ENCODE results near the gene ENKD1.

The ENKD1 gene

GRCh38 chr16:67660564-67661028 lies 6.0 kb downstream of the ENKD1 start, which contains the start of gene PARD6A:
Gene PARD6A (plus strand): TSS chr16:67660960. CDS start chr16:67661039, 79 bp downstream.
- peak within 1 kb of the TSS; percentile 83 to 87 for H3K4me3 ChIP-seq (replicated peaks in 1 of 2; ENCODE audit: low read depth in 2 of 2, low read length in 2 of 2)
- DNase-seq (ENCODE audit: low read depth in 2 of 2) = peak; percentile 97 to 98
- TF ChIP-seq, protein P1, sequence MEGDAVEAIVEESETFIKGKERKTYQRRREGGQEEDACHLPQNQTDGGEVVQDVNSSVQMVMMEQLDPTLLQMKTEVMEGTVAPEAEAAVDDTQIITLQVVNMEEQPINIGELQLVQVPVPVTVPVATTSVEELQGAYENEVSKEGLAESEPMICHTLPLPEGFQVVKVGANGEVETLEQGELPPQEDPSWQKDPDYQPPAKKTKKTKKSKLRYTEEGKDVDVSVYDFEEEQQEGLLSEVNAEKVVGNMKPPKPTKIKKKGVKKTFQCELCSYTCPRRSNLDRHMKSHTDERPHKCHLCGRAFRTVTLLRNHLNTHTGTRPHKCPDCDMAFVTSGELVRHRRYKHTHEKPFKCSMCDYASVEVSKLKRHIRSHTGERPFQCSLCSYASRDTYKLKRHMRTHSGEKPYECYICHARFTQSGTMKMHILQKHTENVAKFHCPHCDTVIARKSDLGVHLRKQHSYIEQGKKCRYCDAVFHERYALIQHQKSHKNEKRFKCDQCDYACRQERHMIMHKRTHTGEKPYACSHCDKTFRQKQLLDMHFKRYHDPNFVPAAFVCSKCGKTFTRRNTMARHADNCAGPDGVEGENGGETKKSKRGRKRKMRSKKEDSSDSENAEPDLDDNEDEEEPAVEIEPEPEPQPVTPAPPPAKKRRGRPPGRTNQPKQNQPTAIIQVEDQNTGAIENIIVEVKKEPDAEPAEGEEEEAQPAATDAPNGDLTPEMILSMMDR (IDR thresholded peaks at IDR 0.05; ENCODE audit: low read depth, low read length) = no peak

- DNase-seq (ENCODE audit: low read depth in 2 of 2) = peak; percentile 90 to 91
- peak within 1 kb of the TSS; percentile 83 to 87 for H3K4me3 ChIP-seq (replicated peaks in 1 of 2; ENCODE audit: low read depth in 2 of 2, low read length in 2 of 2)
- TF ChIP-seq, protein P1 (IDR thresholded peaks at IDR 0.05; ENCODE audit: low read depth, low read length) = no peak
Measured at GRCh38 chr16:67659675-67660563, 6.6 kb downstream of the ENKD1 start, which contains the start of gene ACD. Gene ACD (minus strand): TSS chr16:67660260. CDS start chr16:67660220, 40 bp downstream.

GRCh38 chr16:67658849-67659674 lies 7.5 kb downstream of the ENKD1 start:
- TF ChIP-seq, protein P1 (IDR thresholded peaks at IDR 0.05; ENCODE audit: low read depth, low read length) = no peak

GRCh38 chr16:67657751-67658518 lies 8.6 kb downstream of the ENKD1 start:
- DNase-seq (ENCODE audit: low read depth in 2 of 2) = no peak
- TF ChIP-seq, protein P1 (IDR thresholded peaks at IDR 0.05; ENCODE audit: low read depth, low read length) = no peak

More at GRCh38 chr16:67658849-67659674, 7.5 kb downstream of the ENKD1 start:
- no peak for DNase-seq (ENCODE audit: low read depth in 2 of 2)
- H3K4me3 ChIP-seq (replicated peaks in 1 of 2; ENCODE audit: low read depth in 2 of 2, low read length in 2 of 2) = peak overlapping the region; percentile 83 to 87

GRCh38 chr16:67657017-67657608 lies 9.4 kb downstream of the ENKD1 start:
- H3K4me3 ChIP-seq (replicated peaks in 1 of 2; ENCODE audit: low read depth in 2 of 2, low read length in 2 of 2) = no peak overlapping the region
- TF ChIP-seq, protein P1 (IDR thresholded peaks at IDR 0.05; ENCODE audit: low read depth, low read length) = no peak
- DNase-seq (ENCODE audit: low read depth in 2 of 2) = no peak

More at GRCh38 chr16:67657751-67658518, 8.6 kb downstream of the ENKD1 start:
- no peak overlapping the region for H3K4me3 ChIP-seq (replicated peaks in 1 of 2; ENCODE audit: low read depth in 2 of 2, low read length in 2 of 2)

Data from cardiac fibroblast (primary cell).